DLD1 (cell line): ENCODE data around the gene ZNF765.
"Not testable (repeated sequence)": the region's sequence is repeated elsewhere in the genome, so short reads cannot be mapped to it uniquely, and the experiment has no call there.

Source experiments
- in situ Hi-C: cut with HindIII; loops from 2 replicates; pipeline ENCODE4 v1.10.0; 2017; ENCODE audit warnings: low sequenced_read_pairs

Gene ZNF765

GRCh38 chr19:53420520-53421315 is 25.8 kb downstream of the ZNF765 start:
- in situ Hi-C loops: not testable (repeated sequence)

- in situ Hi-C loops: no loop called here
Measured at GRCh38 chr19:53422551-53422950, 27.6 kb downstream of the ZNF765 start.

- in situ Hi-C loops: not testable (repeated sequence)
Measured at GRCh38 chr19:53423074-53423473, 28.1 kb downstream of the ZNF765 start.

- in situ Hi-C loops: not testable (repeated sequence)
Measured at GRCh38 chr19:53423680-53424079, 28.7 kb downstream of the ZNF765 start.

- in situ Hi-C loops: no loop called here
Measured at GRCh38 chr19:53424968-53425597, 30.1 kb downstream of the ZNF765 start.

GRCh38 chr19:53431399-53432087 is 36.6 kb downstream of the ZNF765 start, which contains the start of gene ZNF761:
TSS of gene ZNF761 (plus strand) at chr19:53431984. CDS start at chr19:53447269, 15,285 bp downstream.
- in situ Hi-C loops: no loop called here

GRCh38 chr19:53432088-53432661 is 37.2 kb downstream of the ZNF765 start:
- in situ Hi-C loops: no loop called here

GRCh38 chr19:53443809-53444208 is 48.9 kb downstream of the ZNF765 start:
- in situ Hi-C loops: not testable (repeated sequence)

GRCh38 chr19:53447196-53447595 is 52.2 kb downstream of the ZNF765 start:
- in situ Hi-C loops: not testable (repeated sequence)

GRCh38 chr19:53455828-53456227 is 60.9 kb downstream of the ZNF765 start:
- in situ Hi-C loops: no loop called here

- in situ Hi-C loops: not testable (repeated sequence)
Measured at GRCh38 chr19:53460131-53460721, 65.3 kb downstream of the ZNF765 start.

- in situ Hi-C loops: no loop called here
Measured at GRCh38 chr19:53461866-53462265, 66.9 kb downstream of the ZNF765 start.

GRCh38 chr19:53462861-53463260 is 67.9 kb downstream of the ZNF765 start:
- in situ Hi-C loops: no loop called here

GRCh38 chr19:53463263-53463662 is 68.3 kb downstream of the ZNF765 start:
- in situ Hi-C loops: no loop called here

- in situ Hi-C loops: no loop called here
Measured at GRCh38 chr19:53466726-53467484, 72.0 kb downstream of the ZNF765 start.

- in situ Hi-C loops: no loop called here
Measured at GRCh38 chr19:53467485-53468262, 72.7 kb downstream of the ZNF765 start, which contains the start of gene ZNF813. TSS of gene ZNF813 (plus strand) at chr19:53467733. CDS start at chr19:53483823, 16,090 bp downstream.

- in situ Hi-C loops: not testable (repeated sequence)
Measured at GRCh38 chr19:53468628-53469027, 73.7 kb downstream of the ZNF765 start.

- in situ Hi-C loops: no loop called here
Measured at GRCh38 chr19:53471916-53472315, 77.0 kb downstream of the ZNF765 start.

GRCh38 chr19:53474832-53475231 is 79.9 kb downstream of the ZNF765 start:
- in situ Hi-C loops: not testable (repeated sequence)
